ENCODE results near the gene UBTFL1.
"Not testable (repeated sequence)": the region's sequence is repeated elsewhere in the genome, so short reads cannot be mapped to it uniquely, and the experiment has no call there.

DNA sequence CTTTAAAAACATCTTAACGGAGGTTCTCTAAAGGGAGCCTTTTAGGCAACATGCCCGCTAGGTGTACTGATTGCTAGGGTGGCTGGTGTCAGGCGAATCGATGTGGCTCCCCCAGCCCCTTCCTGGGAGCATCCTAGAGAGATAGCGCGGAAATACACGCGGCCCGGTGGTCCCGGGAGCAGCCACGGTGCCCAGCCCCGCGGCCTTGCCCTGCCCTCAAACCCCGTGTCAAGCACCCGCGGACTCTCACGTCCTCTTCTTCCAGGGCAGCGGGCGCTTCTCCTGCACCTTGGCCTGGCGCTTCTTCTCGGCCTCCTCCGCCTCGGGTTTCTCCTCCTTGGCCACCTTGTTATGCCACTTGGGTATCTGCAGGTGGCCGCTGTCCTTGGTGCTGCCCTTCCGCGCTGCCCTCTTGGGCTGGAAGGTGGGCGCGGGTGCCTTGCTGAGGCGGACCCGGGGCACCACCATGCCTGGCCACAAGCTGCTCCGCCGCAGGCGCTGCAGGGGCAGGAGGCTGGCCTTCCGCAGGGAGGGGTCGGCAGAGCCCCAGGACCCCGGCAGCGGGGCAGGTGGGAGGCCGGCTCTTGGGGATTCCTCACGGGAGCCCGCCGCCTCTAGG lies 34.0 kb upstream of the UBTFL1 start:
- not testable (repeated sequence) for TF ChIP-seq RARB (CRISPR knock-in tag; IDR thresholded peaks at IDR 0.05); ZNF8 (CRISPR knock-in tag; IDR thresholded peaks at IDR 0.05); BACH2 (CRISPR knock-in tag; IDR thresholded peaks at IDR 0.05; ENCODE audit: borderline replicate concordance); OSR1 (CRISPR knock-in tag; IDR thresholded peaks at IDR 0.05); ISL1 (CRISPR knock-in tag; IDR thresholded peaks at IDR 0.05); ARNTL (CRISPR knock-in tag; IDR thresholded peaks at IDR 0.05; ENCODE audit: borderline replicate concordance, low read depth)
- TF ChIP-seq, protein P1, sequence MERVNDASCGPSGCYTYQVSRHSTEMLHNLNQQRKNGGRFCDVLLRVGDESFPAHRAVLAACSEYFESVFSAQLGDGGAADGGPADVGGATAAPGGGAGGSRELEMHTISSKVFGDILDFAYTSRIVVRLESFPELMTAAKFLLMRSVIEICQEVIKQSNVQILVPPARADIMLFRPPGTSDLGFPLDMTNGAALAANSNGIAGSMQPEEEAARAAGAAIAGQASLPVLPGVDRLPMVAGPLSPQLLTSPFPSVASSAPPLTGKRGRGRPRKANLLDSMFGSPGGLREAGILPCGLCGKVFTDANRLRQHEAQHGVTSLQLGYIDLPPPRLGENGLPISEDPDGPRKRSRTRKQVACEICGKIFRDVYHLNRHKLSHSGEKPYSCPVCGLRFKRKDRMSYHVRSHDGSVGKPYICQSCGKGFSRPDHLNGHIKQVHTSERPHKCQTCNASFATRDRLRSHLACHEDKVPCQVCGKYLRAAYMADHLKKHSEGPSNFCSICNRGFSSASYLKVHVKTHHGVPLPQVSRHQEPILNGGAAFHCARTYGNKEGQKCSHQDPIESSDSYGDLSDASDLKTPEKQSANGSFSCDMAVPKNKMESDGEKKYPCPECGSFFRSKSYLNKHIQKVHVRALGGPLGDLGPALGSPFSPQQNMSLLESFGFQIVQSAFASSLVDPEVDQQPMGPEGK (CRISPR knock-in tag; IDR thresholded peaks at IDR 0.05; ENCODE audit: borderline replicate concordance): not testable (repeated sequence)
- TF ChIP-seq, protein P2, sequence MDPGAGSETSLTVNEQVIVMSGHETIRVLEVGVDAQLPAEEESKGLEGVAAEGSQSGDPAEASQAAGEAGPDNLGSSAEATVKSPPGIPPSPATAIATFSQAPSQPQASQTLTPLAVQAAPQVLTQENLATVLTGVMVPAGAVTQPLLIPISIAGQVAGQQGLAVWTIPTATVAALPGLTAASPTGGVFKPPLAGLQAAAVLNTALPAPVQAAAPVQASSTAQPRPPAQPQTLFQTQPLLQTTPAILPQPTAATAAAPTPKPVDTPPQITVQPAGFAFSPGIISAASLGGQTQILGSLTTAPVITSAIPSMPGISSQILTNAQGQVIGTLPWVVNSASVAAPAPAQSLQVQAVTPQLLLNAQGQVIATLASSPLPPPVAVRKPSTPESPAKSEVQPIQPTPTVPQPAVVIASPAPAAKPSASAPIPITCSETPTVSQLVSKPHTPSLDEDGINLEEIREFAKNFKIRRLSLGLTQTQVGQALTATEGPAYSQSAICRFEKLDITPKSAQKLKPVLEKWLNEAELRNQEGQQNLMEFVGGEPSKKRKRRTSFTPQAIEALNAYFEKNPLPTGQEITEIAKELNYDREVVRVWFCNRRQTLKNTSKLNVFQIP (CRISPR knock-in tag; IDR thresholded peaks at IDR 0.05; ENCODE audit: borderline replicate concordance, low read depth): not testable (repeated sequence)
- TF ChIP-seq, protein P3, sequence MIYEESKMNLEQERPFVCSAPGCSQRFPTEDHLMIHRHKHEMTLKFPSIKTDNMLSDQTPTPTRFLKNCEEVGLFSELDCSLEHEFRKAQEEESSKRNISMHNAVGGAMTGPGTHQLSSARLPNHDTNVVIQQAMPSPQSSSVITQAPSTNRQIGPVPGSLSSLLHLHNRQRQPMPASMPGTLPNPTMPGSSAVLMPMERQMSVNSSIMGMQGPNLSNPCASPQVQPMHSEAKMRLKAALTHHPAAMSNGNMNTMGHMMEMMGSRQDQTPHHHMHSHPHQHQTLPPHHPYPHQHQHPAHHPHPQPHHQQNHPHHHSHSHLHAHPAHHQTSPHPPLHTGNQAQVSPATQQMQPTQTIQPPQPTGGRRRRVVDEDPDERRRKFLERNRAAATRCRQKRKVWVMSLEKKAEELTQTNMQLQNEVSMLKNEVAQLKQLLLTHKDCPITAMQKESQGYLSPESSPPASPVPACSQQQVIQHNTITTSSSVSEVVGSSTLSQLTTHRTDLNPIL (CRISPR knock-in tag; IDR thresholded peaks at IDR 0.05; ENCODE audit: low read depth): not testable (repeated sequence)
